ENCODE measurements around the gene GAK. TPM values are rescaled to one million over a fixed set of nuclear protein-coding genes. Genes with fewer than 3 reads are reported as not detected.
A peak's percentile ranks its signal among the peaks of the same experiment; 100 is the strongest.

Gene GAK
- total and polyA plus RNA-seq, 2 of the 4 experiments (the other 2 are of a cell fraction), result 45.1 to 133 TPM

GRCh38 chr4:893995-894705, 38.0 kb downstream of the GAK start:
- TF ChIP-seq MAZ (IDR thresholded peaks at IDR 0.05; ENCODE audit: borderline replicate concordance, low read depth, low read length) (no peak), MAFK (IDR thresholded peaks at IDR 0.05; ENCODE audit: low read depth, low read length) (no peak), RCOR1 (IDR thresholded peaks at IDR 0.05; ENCODE audit: insufficient replicate concordance, low read length) (no peak), CTCF (conservative IDR thresholded peaks at IDR 0.05; ENCODE audit: low read depth, low read length) (no peak)
- in situ Hi-C loops (cut with MboI; ENCODE audit: low sequenced_read_pairs) (no loop called here), intact Hi-C loops (cut with micrococcal nuclease) (no loop called here), dilution Hi-C loops (cut with HindIII; ENCODE audit: low sequenced_read_pairs, unreplicated experiment) (no loop called here)
- H3K9me1 ChIP-seq (ENCODE audit: insufficient read depth, low read length), result no peaks in the 10 kb centered on the region
- H3K23ac ChIP-seq (ENCODE audit: low read depth, low read length), result no peak overlapping the region
- H2AK5ac ChIP-seq (ENCODE audit: low read depth, low read length), result no peak overlapping the region
- no peak overlapping the region for H3K9ac ChIP-seq (ENCODE audit: low read depth, low read length)
- H2BK15ac ChIP-seq (ENCODE audit: low read depth, low read length), result no peak overlapping the region
- H2BK20ac ChIP-seq (ENCODE audit: low read depth, low read length), result no peak overlapping the region
- POLR2A ChIA-PET (ENCODE audit: unreplicated experiment), result no interaction called here
- 96% methylated on average over 23 of the region's 40 CpGs; no CpG with 5 or more reads in 1 of the 2 experiments for WGBS, 2 experiments (ENCODE audit: extremely low coverage in 2 of 2, insufficient read length in 1 of 2)
- ATAC-seq (ENCODE audit: low read depth), result no peak
- CTCF ChIA-PET, result no interaction called here
- H3K4ac ChIP-seq (ENCODE audit: low read depth, low read length), result no peak overlapping the region
- no peak overlapping the region for H2BK120ac ChIP-seq (ENCODE audit: low read depth, low read length)
- BruUV-seq (replicated peaks), result no TSS peak
- H3K27me3 ChIP-seq (ENCODE audit: control insufficient read depth, insufficient read depth, low read length), result no peaks in the 10 kb centered on the region
- no peaks in the 10 kb centered on the region for H3K9me3 ChIP-seq (ENCODE audit: control insufficient read depth, insufficient read depth, low read length)
- no peak overlapping the region for H2AK9ac ChIP-seq (replicated peaks; ENCODE audit: low read depth, low read length, poor library complexity)
- H3K36me3 ChIP-seq (ENCODE audit: control insufficient read depth, insufficient read depth, low read length), result peaks cover 66% of the 10 kb centered on the region
- no peak overlapping the region for H2BK5ac ChIP-seq (ENCODE audit: low read depth, low read length, poor library complexity, severe bottlenecking)
- no peaks in the 10 kb centered on the region for H3K4me1 ChIP-seq (ENCODE audit: control insufficient read depth, insufficient read depth, low read length)
- no peak for DNase-seq
- no peak overlapping the region for H4K8ac ChIP-seq (ENCODE audit: low read depth in 2 of 2, low read length in 2 of 2)
- no peak overlapping the region for H3K56ac ChIP-seq (ENCODE audit: extremely low read depth, insufficient read depth, low read length)
- peaks cover 10 to 26% of the 10 kb centered on the region in 2 experiments; a peak in 3 of 4 replicates for H3K79me1 ChIP-seq (ENCODE audit: low read depth in 1 of 2, low read length in 2 of 2)
- no peak overlapping the region for H3K27ac ChIP-seq (ENCODE audit: insufficient read depth, low read length)
- H3K14ac ChIP-seq (replicated peaks; ENCODE audit: low read depth, low read length), result no peak overlapping the region
- H3K4me3 ChIP-seq (ENCODE audit: insufficient read depth, low read depth, low read length), result no peak overlapping the region
- H3K18ac ChIP-seq (ENCODE audit: low read depth, low read length), result no peak overlapping the region
- H2AFZ ChIP-seq (replicated peaks; ENCODE audit: low read length, poor library complexity), result peak overlapping the region; percentile 32
- H4K91ac ChIP-seq (ENCODE audit: insufficient read depth, low read depth, low read length), result no peak overlapping the region
- no peak overlapping the region for H4K5ac ChIP-seq (ENCODE audit: low read depth, low read length)
- peaks cover 5% of the 10 kb centered on the region for H4K20me1 ChIP-seq (ENCODE audit: insufficient read depth, low read length)
- no peak overlapping the region for H3K4me2 ChIP-seq (ENCODE audit: low read depth, low read length)

Measured in IMR-90 (cell line).